Right kidney (tissue), 1 donor: Measurements from ENCODE around the gene FCER1G.
A peak's percentile ranks its signal among the peaks of the same experiment; 100 is the strongest.
"Not testable (repeated sequence)": the region's sequence is repeated elsewhere in the genome, so short reads cannot be mapped to it uniquely, and the experiment has no call there.

Source experiments
- DNase-seq: peaks from one replicate; pipeline ENCODE4 v3.0.0-alpha.2; 2016

Gene FCER1G

GRCh38 chr1:161227196-161227871 is 12.2 kb downstream of the FCER1G start:
- peak; percentile 72 for DNase-seq

GRCh38 chr1:161228032-161228431 is 12.9 kb downstream of the FCER1G start:
- no peak for DNase-seq

GRCh38 chr1:161229896-161230295 is 14.8 kb downstream of the FCER1G start:
- DNase-seq, result no peak

GRCh38 chr1:161230762-161231161 is 15.7 kb downstream of the FCER1G start:
- DNase-seq, result no peak

GRCh38 chr1:161233102-161233501 is 18.0 kb downstream of the FCER1G start:
- DNase-seq, result no peak

GRCh38 chr1:161235957-161236775 is 21.1 kb downstream of the FCER1G start:
- no peak for DNase-seq

- DNase-seq, result no peak
Measured at GRCh38 chr1:161238039-161238473, 23.0 kb downstream of the FCER1G start, which contains the start of gene NR1I3. Gene NR1I3, minus strand, starts transcription at chr1:161238203. Its CDS starts 1,638 bp downstream, at chr1:161236565.

- no peak for DNase-seq
Measured at GRCh38 chr1:161241682-161242081, 26.6 kb downstream of the FCER1G start.

- DNase-seq, result no peak
Measured at GRCh38 chr1:161242313-161242712, 27.2 kb downstream of the FCER1G start.

- no peak for DNase-seq
Measured at GRCh38 chr1:161244888-161245287, 29.8 kb downstream of the FCER1G start.

GRCh38 chr1:161250100-161250499 is 35.0 kb downstream of the FCER1G start:
- DNase-seq, result not testable (repeated sequence)

- DNase-seq, result no peak
Measured at GRCh38 chr1:161250829-161251228, 35.7 kb downstream of the FCER1G start.

GRCh38 chr1:161251579-161251978 is 36.5 kb downstream of the FCER1G start:
- no peak for DNase-seq

GRCh38 chr1:161255302-161255701 is 40.2 kb downstream of the FCER1G start:
- not testable (repeated sequence) for DNase-seq

- DNase-seq, result not testable (repeated sequence)
Measured at GRCh38 chr1:161255955-161256520, 40.9 kb downstream of the FCER1G start.

- DNase-seq, result not testable (repeated sequence)
Measured at GRCh38 chr1:161257109-161257508, 42.0 kb downstream of the FCER1G start.

- peak; percentile 76 for DNase-seq
Measured at GRCh38 chr1:161258439-161259344, 43.6 kb downstream of the FCER1G start, which contains the start of gene PCP4L1. Gene PCP4L1, plus strand, starts transcription at chr1:161258745. Its CDS starts 230 bp downstream, at chr1:161258975.

GRCh38 chr1:161259345-161259702 is 44.2 kb downstream of the FCER1G start:
- no peak for DNase-seq

GRCh38 chr1:161259765-161260164 is 44.7 kb downstream of the FCER1G start:
- no peak for DNase-seq

GRCh38 chr1:161260376-161261260 is 45.5 kb downstream of the FCER1G start:
- DNase-seq, result no peak
